ENCODE measurements around the gene FAM124A. TPM values are rescaled to one million over a fixed set of nuclear protein-coding genes. Genes with fewer than 3 reads are reported as not detected.

FAM124A gene
- total and polyA plus RNA-seq, 2 of the 8 experiments (the other 6 are each of a cell fraction or from before 2014, with no cell fraction given), result 40.7 to 49.9 TPM

DNA sequence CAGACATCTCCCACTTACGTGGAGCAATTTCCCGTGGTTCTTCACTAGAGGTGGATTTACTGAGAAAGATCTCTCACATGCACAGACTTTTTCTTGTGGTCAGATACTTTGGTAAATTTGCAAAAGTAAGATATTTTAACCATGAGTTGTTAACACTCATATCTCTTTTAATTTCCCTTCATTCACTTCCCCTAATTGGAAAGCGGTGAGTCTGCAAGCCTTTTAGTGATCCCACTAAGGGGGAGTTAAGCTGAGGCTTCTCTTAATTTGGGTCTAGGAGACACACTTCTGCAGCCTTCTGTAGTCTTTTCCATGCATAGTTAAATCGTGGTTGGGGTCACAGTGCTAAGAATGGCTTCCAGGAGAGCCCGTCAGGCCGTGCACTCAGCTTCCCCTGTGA is 86.6 kb downstream of the FAM124A start:
- H3K4me2 ChIP-seq (ENCODE audit: insufficient read depth in 1 of 2, low read depth in 2 of 2, low read length in 2 of 2), result no peak overlapping the region
- H2BK120ac ChIP-seq (replicated peaks; ENCODE audit: low read depth, low read length), result peak overlapping the region; percentile 62
- H2AFZ ChIP-seq (ENCODE audit: low read length), result 0 out of 2 replicates have a peak overlapping the region, but pooled peaks have one; percentile 13
- H4K8ac ChIP-seq (ENCODE audit: extremely low read depth, insufficient read depth, low read length), result no peak overlapping the region
- peak overlapping the region; percentile 60; the same call in 1 of the 2 replicates for H2BK5ac ChIP-seq (ENCODE audit: low read depth, low read length)
- no peak overlapping the region for H3K56ac ChIP-seq (replicated peaks; ENCODE audit: insufficient read length, low read depth, low read length)
- H4K91ac ChIP-seq (replicated peaks; ENCODE audit: insufficient read length, low read length), result peak overlapping the region; percentile 90
- H3K27me3 ChIP-seq (replicated peaks in 1 of 4; ENCODE audit: control insufficient read depth in 3 of 4, extremely low read depth in 1 of 4, insufficient read depth in 3 of 4, low read length in 3 of 4), result no peaks in the 10 kb centered on the region
- ChIA-PET POLR2A (ENCODE audit: partially characterized antibody) (interaction anchor here (0.7 to 0.9 kb wide), 3 partner anchors 11 to 144 kb away, joined by 3 read pairs; partner anchors contain the start of gene INTS6), CTCF (ENCODE audit: partially characterized antibody) (interaction anchor here (0.6 to 5.0 kb wide), 7 partner anchors 13 to 288 kb away, joined by 3 to 23 read pairs (median 3); no protein-coding TSS in a partner anchor)
- H4K20me1 ChIP-seq (replicated peaks in 1 of 2; ENCODE audit: control insufficient read depth in 1 of 2, insufficient read depth in 2 of 2, low read length in 2 of 2), result no peaks in the 10 kb centered on the region
- no peaks in the 10 kb centered on the region for H3K23me2 ChIP-seq (ENCODE audit: low read depth, low read length)
- no peaks in the 10 kb centered on the region for H3K36me3 ChIP-seq (ENCODE audit: control insufficient read depth in 2 of 4, insufficient read depth in 4 of 4, low read length in 3 of 4)
- peak overlapping the region; percentile 91; the same call in 1 of the 2 replicates for H2BK20ac ChIP-seq (ENCODE audit: low read length)
- no peak for DNase-seq (ENCODE audit: low read depth in 1 of 2, low spot score in 2 of 2)
- H3K79me1 ChIP-seq (ENCODE audit: low read depth, low read length), result no peaks in the 10 kb centered on the region
- WGBS, 2 experiments (ENCODE audit: extremely low coverage in 1 of 2, insufficient coverage in 1 of 2, insufficient read length in 1 of 2, insufficient replicate concordance in 2 of 2, low coverage in 1 of 2, low lambda C conversion rate in 2 of 2, missing lambda C conversion rate in 1 of 2), result 83% methylated on average over 6 of the region's 6 CpGs; no CpG with 5 or more reads in 1 of the 2 experiments
- H2BK12ac ChIP-seq (ENCODE audit: low read depth, low read length), result peak overlapping the region; percentile 91; the same call in 1 of the 2 replicates
- peaks cover 7 to 25% (median 14%) of the 10 kb centered on the region in 4 experiments; a peak in 6 of 7 replicates for H3K4me1 ChIP-seq (replicated peaks in 1 of 4; ENCODE audit: control insufficient read depth in 3 of 4, insufficient read depth in 4 of 4, low read length in 3 of 4)
- H3K14ac ChIP-seq (ENCODE audit: insufficient read length), result no peak overlapping the region
- no peak overlapping the region; the same call in 1 of the 2 replicates for H2AK5ac ChIP-seq (ENCODE audit: low read depth, low read length)
- H3K9me3 ChIP-seq (ENCODE audit: insufficient read depth in 2 of 2, low read depth in 1 of 2, low read length in 1 of 2), result peaks cover 0 to 3% of the 10 kb centered on the region in 2 experiments; a peak in 1 of 4 replicates
- no peak overlapping the region for H2BK15ac ChIP-seq (ENCODE audit: low read length)
- H3K18ac ChIP-seq (ENCODE audit: extremely low read depth, low read length), result peak overlapping the region; percentile 88
- no peaks in the 10 kb centered on the region for H3K79me2 ChIP-seq (ENCODE audit: control insufficient read depth in 1 of 2, insufficient read depth in 2 of 2, low read length in 2 of 2)
- H3K4me3 ChIP-seq (ENCODE audit: extremely low read depth in 1 of 4, insufficient read depth in 2 of 4, low read depth in 3 of 4, low read length in 4 of 4), result no peak overlapping the region
- no peak overlapping the region for H3K23ac ChIP-seq (ENCODE audit: insufficient read length)
- no peak overlapping the region for H3K27ac ChIP-seq (ENCODE audit: low read depth, low read length)
- peak overlapping the region; percentile 76 for H3K4ac ChIP-seq (replicated peaks; ENCODE audit: insufficient read length, low read depth, low read length)
- no peak for FAIRE-seq
- no peak overlapping the region; a peak in 1 of 7 replicates for H3K9ac ChIP-seq (replicated peaks in 1 of 4; ENCODE audit: extremely low read depth in 1 of 4, low read depth in 3 of 4, low read length in 3 of 4)
- H4K5ac ChIP-seq (ENCODE audit: insufficient read length, low read depth, low read length), result no peak overlapping the region
- TF ChIP-seq SIX5 (IDR thresholded peaks at IDR 0.05; ENCODE audit: low read depth, low read length) (no peak), RXRA (IDR thresholded peaks at IDR 0.05; ENCODE audit: insufficient read depth, low read depth, low read length) (no peak), SRF (IDR thresholded peaks at IDR 0.05; ENCODE audit: low read depth, low read length) (no peak), RBBP5 (IDR thresholded peaks at IDR 0.05; ENCODE audit: borderline replicate concordance, low read depth, low read length) (no peak), TAF7 (optimal IDR thresholded peaks at IDR 0.05; ENCODE audit: borderline replicate concordance, low read depth, low read length) (no peak), EZH2 (IDR thresholded peaks at IDR 0.05; ENCODE audit: low read depth, low read length, severe bottlenecking) (no peak), JUN (IDR thresholded peaks at IDR 0.05; ENCODE audit: low read depth, low read length) (no peak), BCL11A (IDR thresholded peaks at IDR 0.05; ENCODE audit: low read depth in 2 of 2, low read length in 2 of 2) (no peak), KDM5A (IDR thresholded peaks at IDR 0.05; ENCODE audit: low read length) (no peak), NANOG (IDR thresholded peaks at IDR 0.05; ENCODE audit: insufficient read depth, low read depth, low read length, poor library complexity, severe bottlenecking) (no peak), SP2 (IDR thresholded peaks at IDR 0.05; ENCODE audit: low read length) (no peak), BRCA1 (IDR thresholded peaks at IDR 0.05; ENCODE audit: low read depth, low read length) (no peak), JUND (IDR thresholded peaks at IDR 0.05; ENCODE audit: low read length) (no peak), CHD1 (IDR thresholded peaks at IDR 0.05; ENCODE audit: low read depth, low read length) (no peak)

Measured in H1 (cell line).